Psoas muscle (tissue), 8 donors: ENCODE measurements around the gene MTSS2. TPM values are rescaled to one million over a fixed set of nuclear protein-coding genes. Genes with fewer than 3 reads are reported as not detected.

Source experiments
- ATAC-seq, 4 donors: fragments of 200-7000 bp; cut with Tn5 transposase; one replicate each; pipeline ENCODE4 v1.9.1; 2020; ENCODE audit warnings: moderate library complexity in 3 of 4, mild to moderate bottlenecking in 2 of 4
- DNase-seq, 2 donors: peaks; one replicate each; pipeline ENCODE4 v3.0.0-alpha.2; 2020
- H3K27ac ChIP-seq: fragments of 200-600 bp; one replicate; pipeline ENCODE4 v1.8.0; 2022
- H3K27me3 ChIP-seq, 3 donors: fragments of 200-600 bp in 1 of 3; one replicate each; pipeline versions ENCODE4 v1.6.1 to v1.8.0; 2013 to 2022; ENCODE audit warnings: low read length in 2 of 3, mild to moderate bottlenecking in 2 of 3, moderate library complexity in 1 of 3; ENCODE audit not compliant: insufficient read depth in 3 of 3
- H3K36me3 ChIP-seq, 2 donors: fragments of 200-600 bp in 1 of 2; one replicate each; pipeline versions ENCODE4 v1.6.1 to v1.8.0; 2013 to 2022; ENCODE audit warnings: low read depth in 1 of 2, mild to moderate bottlenecking in 1 of 2, moderate library complexity in 1 of 2; ENCODE audit not compliant: insufficient read depth in 1 of 2
- H3K4me1 ChIP-seq: fragments of 200-600 bp; one replicate; pipeline ENCODE4 v1.8.0; 2022
- H3K4me3 ChIP-seq: fragments of 200-600 bp; one replicate; pipeline ENCODE4 v1.8.0; 2022; ENCODE audit warnings: mild to moderate bottlenecking
- H3K9me3 ChIP-seq: fragments of 200-600 bp; one replicate; pipeline ENCODE4 v1.8.0; 2022
- CTCF ChIP-seq: fragments of 200-600 bp; IDR thresholded peaks from one replicate; pipeline ENCODE4 v1.8.0; 2022; ENCODE audit warnings: antibody characterized with exemption
- WGBS, 3 donors: extraction: QIAGEN DNeasy Blood & Tissue Kit; methylation state at CpG; one replicate each; pipeline versions ENCODE4 v1.1.6 to v1.1.7; 2013; 5-methylcytosine and 5-hydroxymethylcytosine counted together
- intact Hi-C, 2 donors: fragments of 100-400 bp; cut with DNase I; formaldehyde crosslinking; loops; one replicate each; pipeline versions ENCODE4 v1.11.0 to v1.14.2; 2022
- polyA plus RNA-seq, 3 donors: library from polyadenylated mRNA; stranded (reverse); fragments of 200-250 nt; gene quantifications; one replicate each; pipeline ENCODE4 v1.2.3, GENCODE V29; 2013
- total RNA-seq, 4 donors: library from RNA; stranded (reverse); fragmentation: NEBNext Ultra II Directional in 2 of 4; extraction: Animal tissue kit (Norgen Biotek cat#: 25700) in 2 of 4; gene quantifications; one replicate each; pipeline versions ENCODE4 v1.2.1 to v1.2.4, GENCODE V29; 2021 to 2023
- donor health status: healthy with polysubstance abuse.
- donor health status: DM: no; HTN: no; CAD: no; lungs with moderate emphysema.
- donor health status: Bipolar disorder and iron deficiency.
- donor health status: healthy.
- donor health status: DM: yes; HTN: yes; CAD: no.
- donor health status: DM: no; HTN: no; CAD: no.
- donor health status: DM: no; HTN: no; CAD: no.
- donor health status: DM: yes; HTN: yes; CAD: no.

The MTSS2 gene
- total and polyA plus RNA-seq, 7 donors, result 50.0 to 166 (median 107) TPM

DNA sequence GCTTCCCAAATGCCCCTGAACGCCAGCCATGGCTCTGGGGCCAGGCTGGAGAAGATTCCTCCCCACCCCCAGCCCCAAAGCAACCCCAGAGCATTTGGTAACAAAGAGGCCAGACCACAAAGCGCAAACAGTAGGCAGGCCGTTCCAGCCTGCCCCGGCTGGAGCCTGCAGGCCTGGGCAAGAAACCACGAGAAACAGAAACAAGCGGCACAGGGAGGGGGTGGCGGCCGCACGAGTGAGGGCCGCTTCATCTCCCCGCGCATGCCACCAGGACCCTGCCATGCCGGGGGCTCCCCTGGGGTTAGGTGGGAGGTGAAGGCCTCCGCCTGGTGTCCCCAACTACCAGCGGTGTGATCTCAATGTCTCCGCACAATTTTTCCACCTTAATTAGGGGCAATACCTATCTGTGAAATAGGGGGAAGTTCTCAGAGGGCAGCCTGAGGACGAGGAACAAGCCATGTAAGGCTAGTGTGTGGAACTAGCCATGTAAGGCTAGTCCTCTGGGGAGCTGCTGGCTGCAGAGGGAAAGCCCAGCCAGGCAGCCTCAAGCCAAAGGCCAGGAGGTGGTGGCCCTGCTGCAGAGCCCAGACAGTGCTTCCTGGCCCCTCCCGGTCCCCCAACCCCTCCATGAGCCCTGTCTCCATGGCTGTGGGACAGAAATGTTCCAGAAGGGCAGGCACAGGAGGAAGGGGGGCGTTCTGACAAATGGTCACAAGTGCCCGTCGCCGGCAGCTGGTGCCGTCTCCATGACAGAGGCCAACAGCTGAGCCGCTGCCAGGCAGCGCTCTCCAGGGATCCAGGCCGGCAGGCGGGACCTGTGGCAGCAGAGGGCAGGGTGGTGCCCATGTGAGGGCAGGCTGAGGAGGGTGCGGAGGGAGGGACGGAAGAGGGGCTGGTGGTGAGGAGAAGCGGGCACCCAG is 14.5 kb upstream of the MTSS2 start:
- Histone ChIP-seq H3K9me3 (no peaks in the 10 kb centered on the region), H3K4me1 (peaks cover 91% of the 10 kb centered on the region), H3K36me3 (no peaks in the 10 kb centered on the region), H3K27ac (peak overlapping the region; percentile 85), H3K27me3 (no peaks in the 10 kb centered on the region), H3K4me3 (no peak overlapping the region)
- peak; percentile 8 for TF ChIP-seq CTCF
- ATAC-seq (peak; percentile 80 to 85 (median 84)), DNase-seq (peak; percentile 83 to 93)
- intact Hi-C loops, result loop anchor here in 1 of 2 donors (5.0 kb wide), 1 partner anchor 37 kb away; no protein-coding TSS in a partner anchor
- 37 to 51% (median 48%) methylated on average over 29 to 30 of the region's 30 CpGs for WGBS, 3 donors

DNA sequence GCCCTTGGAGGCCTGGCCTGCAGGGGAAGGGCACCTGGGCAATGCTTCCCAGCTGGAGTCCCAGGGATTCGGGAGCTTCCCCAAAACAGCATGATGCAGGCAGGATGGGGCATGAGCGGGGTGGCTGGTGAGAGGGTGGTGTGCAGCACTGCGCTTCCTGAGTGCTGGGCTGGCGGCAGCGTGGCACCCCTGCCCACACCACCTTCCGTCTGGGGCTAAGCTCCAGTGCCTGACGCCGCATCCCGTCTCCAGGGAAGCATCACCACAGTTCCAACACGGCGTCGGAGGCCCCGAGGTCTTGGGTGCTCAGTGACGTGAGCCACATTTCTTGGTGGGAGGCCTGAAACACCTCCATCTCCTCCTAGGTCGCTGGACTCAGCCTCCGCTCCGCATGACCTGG is 13.8 kb upstream of the MTSS2 start:
- Histone ChIP-seq H3K36me3 (no peaks in the 10 kb centered on the region), H3K27me3 (no peaks in the 10 kb centered on the region), H3K4me1 (peaks cover 94% of the 10 kb centered on the region), H3K9me3 (no peaks in the 10 kb centered on the region), H3K27ac (peak overlapping the region; percentile 85), H3K4me3 (no peak overlapping the region)
- no peak for TF ChIP-seq CTCF
- no peak for ATAC-seq
- no peak for DNase-seq
- 77 to 87% (median 83%) methylated on average over 17 of the region's 17 CpGs for WGBS, 3 donors
- intact Hi-C loops, result loop anchor here (5.0 kb wide), 1 partner anchor 38 kb away; no protein-coding TSS in a partner anchor

DNA sequence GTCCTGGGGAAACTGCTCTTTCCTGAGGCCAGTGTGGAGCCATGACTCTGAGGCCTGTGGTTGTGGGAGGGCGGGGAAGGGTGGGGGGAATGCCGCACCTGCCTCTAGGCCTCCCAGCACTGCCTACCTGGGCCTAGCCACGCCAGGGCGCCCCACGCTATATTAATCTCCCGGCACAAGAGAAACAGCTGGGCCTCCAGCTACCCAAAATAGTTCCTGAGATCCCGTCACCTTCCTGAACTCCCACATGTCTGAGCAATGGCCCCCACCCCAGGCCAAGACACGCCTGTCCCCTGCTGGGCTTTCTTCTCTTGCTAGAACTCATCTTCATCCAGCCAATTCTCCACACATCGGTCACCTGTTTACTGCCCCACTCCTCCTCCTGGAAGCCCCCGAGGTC is 13.0 kb upstream of the MTSS2 start:
- Histone ChIP-seq H3K9me3 (no peaks in the 10 kb centered on the region), H3K27me3 (no peaks in the 10 kb centered on the region), H3K27ac (peak overlapping the region; percentile 85), H3K36me3 (no peaks in the 10 kb centered on the region), H3K4me1 (peaks cover 94% of the 10 kb centered on the region), H3K4me3 (no peak overlapping the region)
- intact Hi-C loops, result loop anchor here in 1 of 2 donors (5.0 kb wide), 1 partner anchor 38 kb away; no protein-coding TSS in a partner anchor
- ATAC-seq (no peak), DNase-seq (no peak)
- TF ChIP-seq CTCF, result no peak
- 67 to 79% (median 72%) methylated on average over 9 to 10 of the region's 10 CpGs for WGBS, 3 donors

DNA sequence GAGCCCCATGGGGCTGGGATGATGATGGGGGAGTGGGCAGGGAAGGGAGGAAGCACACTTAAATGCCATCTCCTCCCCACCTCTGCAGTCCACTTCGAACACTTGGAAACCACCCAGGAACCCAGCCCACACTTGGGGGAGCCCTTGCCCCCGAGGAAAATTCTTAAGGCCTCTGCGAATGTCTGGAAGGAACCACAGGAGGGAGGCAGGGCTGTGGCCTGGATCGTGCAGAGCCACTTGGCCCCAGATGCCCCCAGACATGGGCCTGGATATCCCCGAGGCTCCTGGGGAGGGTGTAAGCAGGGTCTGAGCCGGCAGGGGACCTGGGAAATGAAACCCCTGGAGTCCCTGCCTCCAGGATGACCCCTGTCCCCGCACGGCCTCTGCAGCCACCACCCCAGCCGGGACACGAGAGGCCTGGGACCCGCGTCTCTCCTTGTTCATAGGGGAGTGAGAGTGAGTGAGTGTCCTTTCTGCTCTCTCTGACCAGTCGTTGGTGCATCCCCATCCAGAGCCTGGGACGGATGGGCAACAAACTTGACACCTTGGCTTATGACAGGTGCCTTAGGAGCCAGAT is 11.8 kb upstream of the MTSS2 start:
- H3K27me3 ChIP-seq, result no peaks in the 10 kb centered on the region
- DNase-seq, result no peak
- H3K4me3 ChIP-seq, result no peak overlapping the region
- no peaks in the 10 kb centered on the region for H3K36me3 ChIP-seq
- peak overlapping the region; percentile 86 for H3K27ac ChIP-seq
- WGBS, 3 donors, result 57 to 65% (median 59%) methylated on average over 14 of the region's 14 CpGs
- peaks cover 94% of the 10 kb centered on the region for H3K4me1 ChIP-seq
- intact Hi-C loops, result loop anchor here in 1 of 2 donors (5.0 kb wide), 1 partner anchor 40 kb away; no protein-coding TSS in a partner anchor
- no peak for ATAC-seq
- no peak for TF ChIP-seq CTCF
- H3K9me3 ChIP-seq, result no peaks in the 10 kb centered on the region
